ENCODE data around the gene SHISA4.
"Not testable (repeated sequence)": the region's sequence is repeated elsewhere in the genome, so short reads cannot be mapped to it uniquely, and the experiment has no call there.

The SHISA4 gene, protein sequence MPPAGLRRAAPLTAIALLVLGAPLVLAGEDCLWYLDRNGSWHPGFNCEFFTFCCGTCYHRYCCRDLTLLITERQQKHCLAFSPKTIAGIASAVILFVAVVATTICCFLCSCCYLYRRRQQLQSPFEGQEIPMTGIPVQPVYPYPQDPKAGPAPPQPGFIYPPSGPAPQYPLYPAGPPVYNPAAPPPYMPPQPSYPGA

DNA sequence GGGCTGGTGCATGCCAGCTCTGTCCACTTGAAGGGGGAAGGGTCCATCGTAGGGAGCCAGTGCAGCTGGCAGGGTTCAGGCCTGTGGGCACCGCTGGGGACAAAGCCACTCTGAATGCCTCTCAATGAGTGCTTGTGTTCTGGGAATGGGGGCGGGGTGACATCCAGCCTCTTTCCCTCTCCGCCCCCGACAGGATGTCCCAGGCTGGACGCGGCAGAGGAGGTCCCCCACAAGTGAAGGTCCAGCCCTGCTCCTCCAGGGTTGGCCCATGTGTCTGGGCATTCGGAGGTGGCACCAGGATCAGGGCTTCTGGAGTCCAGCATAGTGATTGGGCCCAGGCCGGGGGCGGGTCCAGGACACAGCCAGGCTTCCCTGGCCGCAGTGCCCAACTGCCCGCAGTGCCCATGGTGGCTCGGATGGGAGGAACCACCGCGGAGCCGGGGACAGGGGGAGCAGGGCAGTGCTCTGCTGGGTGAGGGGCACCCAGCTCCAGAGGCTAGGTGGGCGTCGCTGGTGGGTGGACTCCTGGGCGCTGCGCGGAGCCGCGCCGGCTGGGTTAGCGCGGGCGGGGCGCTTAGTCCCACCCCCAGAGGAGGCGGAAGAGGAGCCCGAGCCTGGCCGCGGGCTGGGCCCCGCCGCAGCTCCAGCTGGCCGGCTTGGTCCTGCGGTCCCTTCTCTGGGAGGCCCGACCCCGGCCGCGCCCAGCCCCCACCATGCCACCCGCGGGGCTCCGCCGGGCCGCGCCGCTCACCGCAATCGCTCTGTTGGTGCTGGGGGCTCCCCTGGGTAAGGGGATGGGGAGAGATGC is at the start of gene SHISA4:
Gene SHISA4, plus strand, starts transcription at position 617 of the 808 bp plus-strand sequence. Its CDS starts 97 bp downstream, at position 714.
- H3K36me3 ChIP-seq: no peaks in the 10 kb centered on the region
- peak within 1 kb of the TSS; percentile 49 to 55 for H3K4me3 ChIP-seq (ENCODE audit: low read depth in 1 of 2, low read length in 1 of 2)
- no peak for TF ChIP-seq CTCF (IDR thresholded peaks at IDR 0.05)
- H3K4me1 ChIP-seq (ENCODE audit: control insufficient read depth in 1 of 2, insufficient read depth in 1 of 2, low read depth in 1 of 2, low read length in 1 of 2): peaks cover 13 to 16% of the 10 kb centered on the region in 2 experiments
- H3K27me3 ChIP-seq: peaks cover 81% of the 10 kb centered on the region
- H3K27ac ChIP-seq: no peak within 1 kb of the TSS
- H3K9me3 ChIP-seq: no peaks in the 10 kb centered on the region

DNA sequence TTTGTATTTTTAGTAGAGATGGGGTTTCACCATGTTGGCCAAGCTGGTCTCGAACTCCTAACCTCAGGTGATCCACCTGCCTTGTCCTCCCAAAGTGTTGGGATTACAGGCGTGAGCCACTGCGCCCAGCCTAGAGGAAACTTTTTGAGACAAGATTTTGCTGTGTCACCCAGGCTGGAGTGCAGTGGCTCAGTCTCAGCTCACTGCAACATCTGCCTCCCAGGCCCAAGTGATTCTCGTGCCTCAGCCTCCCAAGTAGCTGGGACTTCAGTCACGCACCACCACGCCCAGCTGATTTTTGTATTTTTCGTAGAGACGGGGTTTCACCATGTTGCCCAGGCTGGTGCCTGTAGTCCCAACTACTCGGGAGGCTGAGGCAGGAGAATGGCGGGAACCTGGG is 49.6 kb upstream of the SHISA4 start:
- not testable (repeated sequence) for H3K4me3 ChIP-seq (ENCODE audit: low read depth in 1 of 2, low read length in 1 of 2); H3K9me3 ChIP-seq; H3K27ac ChIP-seq; H3K27me3 ChIP-seq; H3K36me3 ChIP-seq
- peaks cover 9 to 10% of the 10 kb centered on the region in 2 experiments for H3K4me1 ChIP-seq (ENCODE audit: control insufficient read depth in 1 of 2, insufficient read depth in 1 of 2, low read depth in 1 of 2, low read length in 1 of 2)

DNA sequence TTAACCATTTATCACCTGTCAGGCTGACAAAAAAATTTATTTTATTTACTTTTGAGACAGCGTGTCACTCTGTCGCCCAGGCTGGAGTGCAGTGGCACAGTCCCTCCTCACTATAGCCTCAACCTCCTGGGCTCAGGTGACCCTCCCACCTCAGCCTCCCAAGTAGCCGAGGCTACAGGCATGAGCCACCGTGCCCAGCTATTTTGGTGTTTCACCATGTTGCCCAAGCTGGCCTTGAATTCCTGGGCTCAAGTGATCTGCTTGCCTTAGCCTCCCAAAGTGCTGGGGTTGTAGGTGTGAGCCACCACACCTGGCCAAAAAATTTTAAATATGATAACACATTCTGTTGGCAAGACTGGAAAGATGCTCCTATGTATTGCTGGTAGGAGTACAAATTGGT is 48.6 kb upstream of the SHISA4 start:
- no peak overlapping the region for H3K4me3 ChIP-seq (ENCODE audit: low read depth in 1 of 2, low read length in 1 of 2)
- no peak overlapping the region for H3K27ac ChIP-seq
- H3K36me3 ChIP-seq: no peaks in the 10 kb centered on the region
- H3K27me3 ChIP-seq: no peaks in the 10 kb centered on the region
- H3K4me1 ChIP-seq (ENCODE audit: control insufficient read depth in 1 of 2, insufficient read depth in 1 of 2, low read depth in 1 of 2, low read length in 1 of 2): peaks cover 9 to 10% of the 10 kb centered on the region in 2 experiments
- no peak for TF ChIP-seq CTCF (IDR thresholded peaks at IDR 0.05)
- H3K9me3 ChIP-seq: no peaks in the 10 kb centered on the region

DNA sequence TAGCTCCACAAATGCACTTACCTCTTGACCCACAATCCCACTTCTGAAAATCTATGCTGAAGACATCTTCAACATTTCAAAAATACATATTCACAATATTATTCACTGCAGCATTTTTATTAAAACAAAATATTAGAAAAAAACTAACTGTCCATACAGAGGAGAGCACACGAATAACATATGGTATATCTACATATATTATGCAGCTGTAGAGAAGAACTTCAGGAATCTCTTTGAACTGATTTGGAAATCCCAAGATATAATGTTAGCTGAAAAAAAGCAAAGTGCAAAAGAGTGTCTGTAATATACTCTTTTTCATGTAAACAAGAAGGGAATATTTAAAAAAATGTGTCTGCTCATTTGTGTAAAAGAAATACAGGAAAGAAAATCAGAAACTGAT is 48.2 kb upstream of the SHISA4 start:
- no peaks in the 10 kb centered on the region for H3K9me3 ChIP-seq
- no peak overlapping the region for H3K4me3 ChIP-seq (ENCODE audit: low read depth in 1 of 2, low read length in 1 of 2)
- H3K36me3 ChIP-seq: no peaks in the 10 kb centered on the region
- no peaks in the 10 kb centered on the region for H3K27me3 ChIP-seq
- no peak for TF ChIP-seq CTCF (IDR thresholded peaks at IDR 0.05)
- no peak overlapping the region for H3K27ac ChIP-seq
- H3K4me1 ChIP-seq (ENCODE audit: control insufficient read depth in 1 of 2, insufficient read depth in 1 of 2, low read depth in 1 of 2, low read length in 1 of 2): peaks cover 10 to 11% of the 10 kb centered on the region in 2 experiments

DNA sequence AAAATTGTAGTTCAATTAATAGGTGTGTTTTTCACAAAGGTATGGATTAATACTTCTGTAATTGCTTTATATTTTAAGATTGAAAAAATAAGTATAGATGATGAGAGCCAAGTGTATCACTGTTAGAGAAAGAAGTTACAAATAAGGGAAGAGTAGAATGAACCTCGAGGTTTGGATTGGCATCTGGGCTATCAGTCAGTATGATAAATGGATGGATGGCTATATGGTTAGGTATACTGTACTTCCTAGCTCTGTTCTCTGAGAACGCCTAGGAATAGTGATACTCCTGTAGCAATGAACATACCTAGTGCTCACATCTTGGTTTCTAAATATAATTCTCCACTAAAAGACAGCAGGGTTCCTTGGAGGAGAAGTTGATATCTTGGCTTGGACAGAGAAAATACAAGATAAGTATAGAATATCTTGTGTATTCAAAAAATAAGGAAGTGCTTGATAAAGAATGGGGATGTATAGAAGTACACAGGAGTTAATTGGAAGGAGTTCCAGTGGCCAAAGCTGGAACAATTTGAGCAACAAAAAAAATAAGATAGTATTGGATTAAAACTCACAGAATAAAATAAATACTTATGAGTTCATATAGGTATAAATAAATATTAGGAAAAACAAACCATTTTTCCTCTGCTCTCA is 47.3 kb upstream of the SHISA4 start:
- Histone ChIP-seq H3K4me3 (ENCODE audit: low read depth in 1 of 2, low read length in 1 of 2) (no peak overlapping the region), H3K36me3 (no peaks in the 10 kb centered on the region), H3K4me1 (ENCODE audit: control insufficient read depth in 1 of 2, insufficient read depth in 1 of 2, low read depth in 1 of 2, low read length in 1 of 2) (peaks cover 10 to 14% of the 10 kb centered on the region in 2 experiments), H3K27me3 (no peaks in the 10 kb centered on the region), H3K9me3 (no peaks in the 10 kb centered on the region), H3K27ac (no peak overlapping the region)
- no peak for TF ChIP-seq CTCF (IDR thresholded peaks at IDR 0.05)
